Spleen (tissue), 7 donors: ENCODE results near the gene RYK.

Source experiments
- POLR2AphosphoS5 ChIP-seq, 3 donors: sonication (generic); formaldehyde crosslinking; IDR thresholded peaks; one replicate each; pipeline ENCODE4 v1.5.1; 2017; ENCODE audit warnings: antibody characterized with exemption in 3 of 3
- TF ChIP-seq, protein P1 (sequence below), 11 experiments: fragments of 200-600 bp in 7 of 11; fragments of 450-650 bp in 4 of 11; sonication (generic) in 4 of 11; IDR thresholded peaks in 8 of 11; conservative IDR thresholded peaks in 3 of 11; 1 replicate in 7 of 11; 2 replicates in 4 of 11; pipeline versions ENCODE4 v1.4.0 to v1.8.0; 2016 to 2021; ENCODE audit warnings: antibody characterized with exemption in 11 of 11, inconsistent platforms in 4 of 11, mild to moderate bottlenecking in 1 of 11
- donor health status: DM: no; HTN: no; CAD: no; lungs with moderate emphysema.
- donor health status: DM: no; HTN: no; CAD: no.
- donor health status: DM: no; HTN: no; CAD: no.

DNA sequence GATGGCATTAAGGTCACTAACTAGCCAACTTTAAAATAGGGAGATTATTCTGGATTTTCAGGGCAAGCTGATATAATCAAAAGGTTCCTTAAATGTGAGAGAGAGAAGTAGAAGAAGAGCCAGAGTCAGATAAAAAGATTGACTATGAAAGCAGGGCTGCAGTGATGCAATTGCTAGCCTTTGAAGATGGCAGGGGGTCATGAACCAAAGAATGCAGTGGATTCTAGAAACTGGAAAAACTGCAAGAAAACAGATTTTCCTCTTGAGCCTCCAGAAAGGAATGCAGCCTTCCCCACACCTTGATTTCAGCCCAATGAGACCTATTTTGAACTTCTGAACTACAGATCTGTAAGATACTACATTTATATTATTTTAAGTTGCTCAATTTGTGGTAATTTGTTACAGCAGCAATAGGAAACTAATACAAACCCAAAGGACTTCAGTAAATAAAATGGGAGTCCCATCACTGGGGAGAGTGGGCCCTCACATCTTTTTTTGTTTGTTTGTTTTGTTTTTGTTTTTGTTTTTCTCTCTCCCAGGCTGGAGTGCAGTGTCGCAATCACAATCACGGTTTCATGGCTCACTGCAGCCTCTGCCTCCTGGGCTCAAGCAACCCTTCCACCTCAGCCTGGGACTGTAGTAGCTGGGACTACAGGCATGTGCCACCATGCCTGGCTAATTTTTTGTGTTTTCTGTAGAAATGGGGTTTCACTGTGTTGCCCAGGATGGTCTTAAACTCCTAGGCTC is 31.4 kb upstream of the RYK start:
- TF ChIP-seq, protein P1, sequence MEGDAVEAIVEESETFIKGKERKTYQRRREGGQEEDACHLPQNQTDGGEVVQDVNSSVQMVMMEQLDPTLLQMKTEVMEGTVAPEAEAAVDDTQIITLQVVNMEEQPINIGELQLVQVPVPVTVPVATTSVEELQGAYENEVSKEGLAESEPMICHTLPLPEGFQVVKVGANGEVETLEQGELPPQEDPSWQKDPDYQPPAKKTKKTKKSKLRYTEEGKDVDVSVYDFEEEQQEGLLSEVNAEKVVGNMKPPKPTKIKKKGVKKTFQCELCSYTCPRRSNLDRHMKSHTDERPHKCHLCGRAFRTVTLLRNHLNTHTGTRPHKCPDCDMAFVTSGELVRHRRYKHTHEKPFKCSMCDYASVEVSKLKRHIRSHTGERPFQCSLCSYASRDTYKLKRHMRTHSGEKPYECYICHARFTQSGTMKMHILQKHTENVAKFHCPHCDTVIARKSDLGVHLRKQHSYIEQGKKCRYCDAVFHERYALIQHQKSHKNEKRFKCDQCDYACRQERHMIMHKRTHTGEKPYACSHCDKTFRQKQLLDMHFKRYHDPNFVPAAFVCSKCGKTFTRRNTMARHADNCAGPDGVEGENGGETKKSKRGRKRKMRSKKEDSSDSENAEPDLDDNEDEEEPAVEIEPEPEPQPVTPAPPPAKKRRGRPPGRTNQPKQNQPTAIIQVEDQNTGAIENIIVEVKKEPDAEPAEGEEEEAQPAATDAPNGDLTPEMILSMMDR (IDR thresholded peaks at IDR 0.05 in 8 of 11, conservative IDR thresholded peaks at IDR 0.05 in 3 of 11) = no peak
- no peak for TF ChIP-seq POLR2AphosphoS5 (IDR thresholded peaks at IDR 0.05)
